IMR-90 (cell line): Measurements from ENCODE around the gene WDFY1. TPM values are rescaled to one million over a fixed set of nuclear protein-coding genes. Genes with fewer than 3 reads are reported as not detected.

Source experiments
- ATAC-seq: fragments of 200-7000 bp; cut with Tn5 transposase; 2 replicates; pipeline ENCODE4 v1.9.1; 2020; ENCODE audit warnings: low read depth, mild to moderate bottlenecking, moderate library complexity
- BruUV-seq: library from RNA; stranded (reverse); fragments of 400-500 nt; replicated peaks from 2 replicates; lab custom pipeline; 2021; lab: Mats Ljungman, UMichigan
- CTCF ChIA-PET: fragments of 300-600 bp; formaldehyde crosslinking; extraction: SDS; loops from one replicate; lab custom pipeline; 2021; ENCODE audit warnings: antibody characterized with exemption; lab: Yijun Ruan, JAX
- POLR2A ChIA-PET: fragments of 300-600 bp; sonication (Branson Sonifier 250); formaldehyde crosslinking; loops from one replicate; lab custom pipeline; 2022; ENCODE audit warnings: antibody characterized with exemption; ENCODE audit not compliant: unreplicated experiment; lab: Charles Lee
- DNase-seq: peaks from one replicate; pipeline ENCODE4 v3.0.0; 2013
- H2AFZ ChIP-seq: replicated peaks from 2 replicates; pipeline ENCODE3; 2013; ENCODE audit warnings: low read length, mild to moderate bottlenecking; ENCODE audit not compliant: poor library complexity
- H2AK5ac ChIP-seq: 2 replicates; pipeline ENCODE4 v1.6.1; 2013; ENCODE audit warnings: low read depth, low read length, inconsistent platforms
- H2AK9ac ChIP-seq: replicated peaks from 2 replicates; pipeline ENCODE3; 2013; ENCODE audit warnings: mild to moderate bottlenecking, low read depth, low read length, moderate library complexity; ENCODE audit not compliant: poor library complexity
- H2BK120ac ChIP-seq: 2 replicates; pipeline ENCODE4 v1.6.1; 2013; ENCODE audit warnings: low read depth, low read length, inconsistent platforms
- H2BK15ac ChIP-seq: 3 replicates; pipeline ENCODE4 v1.6.1; 2013; ENCODE audit warnings: low read depth, low read length, inconsistent platforms
- H2BK20ac ChIP-seq: 2 replicates; pipeline ENCODE4 v1.6.1; 2013; ENCODE audit warnings: low read depth, mild to moderate bottlenecking, inconsistent platforms, low read length, moderate library complexity
- H2BK5ac ChIP-seq: 2 replicates; pipeline ENCODE4 v1.6.1; 2013; ENCODE audit warnings: mild to moderate bottlenecking, low read depth, low read length, inconsistent platforms; ENCODE audit not compliant: poor library complexity, severe bottlenecking
- H3K14ac ChIP-seq: replicated peaks from 2 replicates; pipeline ENCODE4 v1.6.1; 2013; ENCODE audit warnings: low read depth, low read length, inconsistent platforms
- H3K18ac ChIP-seq: 2 replicates; pipeline ENCODE4 v1.6.1; 2013; ENCODE audit warnings: low read depth, low read length, control low read depth
- H3K23ac ChIP-seq: 2 replicates; pipeline ENCODE4 v1.6.1; 2013; ENCODE audit warnings: low read depth, low read length, inconsistent platforms
- H3K27ac ChIP-seq: 2 replicates; pipeline ENCODE4 v1.5.1; 2013; ENCODE audit warnings: mild to moderate bottlenecking, control low read depth, low read length; ENCODE audit not compliant: insufficient read depth
- H3K27me3 ChIP-seq: 2 replicates; pipeline ENCODE4 v1.6.1; 2013; ENCODE audit warnings: low read length; ENCODE audit not compliant: control insufficient read depth, insufficient read depth
- H3K36me3 ChIP-seq: 2 replicates; pipeline ENCODE4 v1.6.1; 2013; ENCODE audit warnings: low read length, mixed read lengths; ENCODE audit not compliant: control insufficient read depth, insufficient read depth
- H3K4ac ChIP-seq: 2 replicates; pipeline ENCODE4 v1.6.1; 2013; ENCODE audit warnings: low read depth, low read length, inconsistent platforms
- H3K4me1 ChIP-seq: 2 replicates; pipeline ENCODE4 v1.6.1; 2013; ENCODE audit warnings: low read length, mixed read lengths; ENCODE audit not compliant: control insufficient read depth, insufficient read depth
- H3K4me2 ChIP-seq: 2 replicates; pipeline ENCODE4 v1.6.1; 2013; ENCODE audit warnings: low read depth, mild to moderate bottlenecking, control low read depth, low read length, moderate library complexity
- H3K4me3 ChIP-seq: 2 replicates; pipeline ENCODE4 v1.5.1; 2013; ENCODE audit warnings: low read depth, mild to moderate bottlenecking, control low read depth, low read length, moderate library complexity; ENCODE audit not compliant: insufficient read depth
- H3K56ac ChIP-seq: 2 replicates; pipeline ENCODE4 v1.6.1; 2013; ENCODE audit warnings: low read length, inconsistent platforms; ENCODE audit not compliant: insufficient read depth; ENCODE audit errors: extremely low read depth
- H3K79me1 ChIP-seq, 2 experiments: 2 replicates each; pipeline ENCODE4 v1.6.1; 2013; ENCODE audit warnings: low read length in 2 of 2, inconsistent platforms in 1 of 2, low read depth in 1 of 2
- H3K9ac ChIP-seq: 2 replicates; pipeline ENCODE4 v1.6.1; 2013; ENCODE audit warnings: low read depth, low read length, control low read depth
- H3K9me1 ChIP-seq: 2 replicates; pipeline ENCODE4 v1.6.1; 2013; ENCODE audit warnings: low read length, inconsistent platforms; ENCODE audit not compliant: insufficient read depth
- H3K9me3 ChIP-seq: 2 replicates; pipeline ENCODE4 v1.6.1; 2013; ENCODE audit warnings: low read length; ENCODE audit not compliant: control insufficient read depth, insufficient read depth
- H4K20me1 ChIP-seq: 2 replicates; pipeline ENCODE4 v1.6.1; 2013; ENCODE audit warnings: low read length, inconsistent platforms; ENCODE audit not compliant: insufficient read depth
- H4K5ac ChIP-seq: 2 replicates; pipeline ENCODE4 v1.6.1; 2013; ENCODE audit warnings: mild to moderate bottlenecking, low read depth, low read length, control low read depth
- H4K8ac ChIP-seq, 2 experiments: 2 replicates each; pipeline ENCODE4 v1.6.1; 2013; ENCODE audit warnings: low read depth in 2 of 2, low read length in 2 of 2, control low read depth in 1 of 2, inconsistent platforms in 1 of 2
- H4K91ac ChIP-seq: 2 replicates; pipeline ENCODE4 v1.6.1; 2013; ENCODE audit warnings: low read depth, low read length, inconsistent platforms; ENCODE audit not compliant: insufficient read depth
- MXI1 ChIP-seq: IDR thresholded peaks from 2 replicates; pipeline ENCODE4 v1.6.1; 2012; ENCODE audit warnings: low read depth, mild to moderate bottlenecking, low read length, moderate library complexity, borderline replicate concordance
- WGBS, 2 experiments: methylation state at CpG; one replicate each; pipeline versions ENCODE4 v1.1.5 to v1.1.7; 2013; ENCODE audit warnings: missing lambda C conversion rate in 2 of 2; ENCODE audit not compliant: insufficient read length in 1 of 2; ENCODE audit errors: extremely low coverage in 2 of 2; 5-methylcytosine and 5-hydroxymethylcytosine counted together
- dilution Hi-C: fragments of 300-500 bp; cut with HindIII; formaldehyde crosslinking; loops from one replicate; pipeline ENCODE4 v1.14.3; 2018; ENCODE audit warnings: low sequenced_read_pairs; ENCODE audit not compliant: unreplicated experiment
- in situ Hi-C: fragments of 300-500 bp; cut with MboI; formaldehyde crosslinking; loops from 3 replicates; pipeline ENCODE4 v1.14.3; 2019; ENCODE audit warnings: low sequenced_read_pairs, inconsistent platforms, mixed read lengths
- intact Hi-C: fragments of 100-400 bp; cut with micrococcal nuclease; formaldehyde crosslinking; loops from 2 replicates; pipeline ENCODE4 v1.10.0; 2022
- polyA plus RNA-seq, 3 experiments: library from polyadenylated mRNA; depleted of rRNA; stranded (reverse); fragments of >200 nt; gene quantifications; 2 replicates each; pipeline ENCODE4 v1.2.3, GENCODE V29; 2012; ENCODE audit warnings: low replicate concordance in 1 of 3
- total RNA-seq: library from RNA; depleted of rRNA; stranded (reverse); fragments of >200 nt; gene quantifications from 2 replicates; pipeline ENCODE4 v1.2.3, GENCODE V29; 2012

The WDFY1 gene
- total and polyA plus RNA-seq, 2 of the 4 experiments (the other 2 are of a cell fraction) = 35.6 to 93.6 TPM

DNA sequence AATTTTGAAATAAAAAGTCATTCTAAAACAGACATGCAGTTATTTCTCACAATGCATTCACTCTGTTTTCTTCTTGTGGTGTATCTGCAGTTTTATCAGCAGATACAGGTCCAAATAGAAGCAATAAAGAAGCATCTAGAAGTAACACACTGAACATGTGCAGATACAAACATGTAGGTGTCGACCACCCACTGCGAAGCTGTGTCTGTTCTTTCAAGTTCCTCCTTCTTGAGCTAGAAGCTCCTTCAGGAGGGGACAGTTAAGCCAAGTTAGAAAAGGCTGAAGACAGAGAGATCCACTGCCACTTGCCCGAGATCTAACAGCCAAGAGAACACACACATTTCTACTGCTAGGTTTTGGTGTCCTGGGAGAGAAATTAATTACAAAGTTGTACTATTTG, 30.1 kb downstream of the WDFY1 start:
- Histone ChIP-seq H3K79me1 (peaks cover 36 to 63% of the 10 kb centered on the region in 2 experiments), H2BK20ac (no peak overlapping the region), H3K36me3 (peaks cover 19% of the 10 kb centered on the region), H3K27ac (peak overlapping the region; percentile 96; the same call in 1 of the 2 replicates), H2BK15ac (no peak overlapping the region), H4K8ac (no peak overlapping the region), H3K18ac (peak overlapping the region; percentile 93), H2AFZ (no peak overlapping the region), H4K91ac (no peak overlapping the region), H2AK9ac (no peak overlapping the region), H3K4me2 (no peak overlapping the region), H4K20me1 (peaks cover 30% of the 10 kb centered on the region), H3K14ac (no peak overlapping the region), H3K9me1 (peaks cover 13% of the 10 kb centered on the region), H3K4ac (no peak overlapping the region), H3K9ac (peak overlapping the region; percentile 51), H3K27me3 (no peaks in the 10 kb centered on the region), H2BK5ac (peak overlapping the region; percentile 41), H2AK5ac (no peak overlapping the region), H4K5ac (peak overlapping the region; percentile 98), H3K4me3 (no peak overlapping the region), H3K9me3 (no peaks in the 10 kb centered on the region), H3K56ac (no peak overlapping the region), H2BK120ac (no peak overlapping the region), H3K23ac (no peak overlapping the region), H3K4me1 (peaks cover 21% of the 10 kb centered on the region)
- in situ Hi-C loops (no loop called here), intact Hi-C loops (no loop called here), dilution Hi-C loops (no loop called here)
- CTCF ChIA-PET = no interaction called here
- TF ChIP-seq MXI1 = no peak
- ATAC-seq = no peak
- BruUV-seq = no TSS peak
- DNase-seq = no peak
- POLR2A ChIA-PET = no interaction called here
- no CpG with 5 or more reads among the region's 3 CpGs for WGBS, 2 experiments
